NCI-H1048 (cell line): ENCODE data around the gene ACSF3.
"Not testable (repeated sequence)": the region's sequence is repeated elsewhere in the genome, so short reads cannot be mapped to it uniquely, and the experiment has no call there.

Source experiments
- DNase-seq: peaks from one replicate; lab custom pipeline; 2025; lab: John Stamatoyannopoulos, UW

Gene ACSF3

GRCh38 chr16:89073346-89074071, 20.1 kb upstream of the ACSF3 start:
- DNase-seq, result no peak

- not testable (repeated sequence) for DNase-seq
These were observed 19.5 kb upstream of the ACSF3 start for GRCh38 chr16:89074072-89074674.

- no peak for DNase-seq
These were observed 18.6 kb upstream of the ACSF3 start for GRCh38 chr16:89074803-89075688.

GRCh38 chr16:89076159-89076558, 17.5 kb upstream of the ACSF3 start:
- DNase-seq, result no peak

- DNase-seq, result no peak
These were observed 16.6 kb upstream of the ACSF3 start for GRCh38 chr16:89077076-89077475.

- no peak for DNase-seq
These were observed 15.5 kb upstream of the ACSF3 start for GRCh38 chr16:89078172-89078571.

GRCh38 chr16:89079434-89079980, 14.1 kb upstream of the ACSF3 start:
- no peak for DNase-seq

- DNase-seq, result no peak
These were observed 13.3 kb upstream of the ACSF3 start for GRCh38 chr16:89080196-89080853.

GRCh38 chr16:89081556-89081955, 12.1 kb upstream of the ACSF3 start:
- no peak for DNase-seq

- no peak for DNase-seq
These were observed 9.2 kb upstream of the ACSF3 start for GRCh38 chr16:89084411-89084810.

GRCh38 chr16:89084814-89085612, 8.6 kb upstream of the ACSF3 start:
- no peak for DNase-seq

- DNase-seq, result no peak
These were observed 7.9 kb upstream of the ACSF3 start for GRCh38 chr16:89085755-89086154.

GRCh38 chr16:89087922-89088497, 5.6 kb upstream of the ACSF3 start:
- no peak for DNase-seq

GRCh38 chr16:89089120-89089519, 4.5 kb upstream of the ACSF3 start:
- no peak for DNase-seq

- DNase-seq, result no peak
These were observed 3.4 kb upstream of the ACSF3 start for GRCh38 chr16:89090182-89090630.

- no peak for DNase-seq
These were observed 2.8 kb upstream of the ACSF3 start for GRCh38 chr16:89090669-89091426.

- no peak for DNase-seq
These were observed 1.6 kb upstream of the ACSF3 start for GRCh38 chr16:89092013-89092412.

- not testable (repeated sequence) for DNase-seq
These were observed 425 bp upstream of the ACSF3 start for GRCh38 chr16:89093252-89093601.

- DNase-seq, result no peak
These were observed 714 bp downstream of the ACSF3 start for GRCh38 chr16:89094252-89094879.

- no peak for DNase-seq
These were observed 1.2 kb downstream of the ACSF3 start for GRCh38 chr16:89094880-89095258.
